ENCODE measurements around the gene ESYT3. TPM values are rescaled to one million over a fixed set of nuclear protein-coding genes. Genes with fewer than 3 reads are reported as not detected.
A peak's percentile ranks its signal among the peaks of the same experiment; 100 is the strongest.
"Not testable (repeated sequence)": the region's sequence is repeated elsewhere in the genome, so short reads cannot be mapped to it uniquely, and the experiment has no call there.

ESYT3 gene
- total RNA-seq, 6 experiments from 2014 or later = 0.05 to 0.09 TPM; not detected in 4

DNA sequence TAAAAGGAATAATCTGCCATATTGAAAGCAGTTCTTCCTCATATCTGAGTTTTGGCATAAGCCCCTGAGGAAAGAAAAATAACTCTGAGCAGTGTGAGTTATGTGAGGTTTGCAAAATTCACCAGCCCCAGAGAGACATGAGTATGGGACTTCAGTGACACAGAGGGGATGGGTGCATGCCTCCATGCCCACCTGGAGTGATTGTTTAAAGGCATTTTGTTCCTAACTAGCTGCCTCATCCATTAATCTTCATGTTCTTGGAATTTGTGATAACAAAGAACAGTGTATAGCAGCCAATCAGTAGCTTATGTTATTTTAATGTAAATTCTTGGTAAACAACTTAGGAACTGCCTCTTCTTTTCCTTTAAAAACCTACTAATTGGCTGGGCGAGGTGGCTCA is 11.1 kb upstream of the ESYT3 start:
- TF ChIP-seq, protein P1, sequence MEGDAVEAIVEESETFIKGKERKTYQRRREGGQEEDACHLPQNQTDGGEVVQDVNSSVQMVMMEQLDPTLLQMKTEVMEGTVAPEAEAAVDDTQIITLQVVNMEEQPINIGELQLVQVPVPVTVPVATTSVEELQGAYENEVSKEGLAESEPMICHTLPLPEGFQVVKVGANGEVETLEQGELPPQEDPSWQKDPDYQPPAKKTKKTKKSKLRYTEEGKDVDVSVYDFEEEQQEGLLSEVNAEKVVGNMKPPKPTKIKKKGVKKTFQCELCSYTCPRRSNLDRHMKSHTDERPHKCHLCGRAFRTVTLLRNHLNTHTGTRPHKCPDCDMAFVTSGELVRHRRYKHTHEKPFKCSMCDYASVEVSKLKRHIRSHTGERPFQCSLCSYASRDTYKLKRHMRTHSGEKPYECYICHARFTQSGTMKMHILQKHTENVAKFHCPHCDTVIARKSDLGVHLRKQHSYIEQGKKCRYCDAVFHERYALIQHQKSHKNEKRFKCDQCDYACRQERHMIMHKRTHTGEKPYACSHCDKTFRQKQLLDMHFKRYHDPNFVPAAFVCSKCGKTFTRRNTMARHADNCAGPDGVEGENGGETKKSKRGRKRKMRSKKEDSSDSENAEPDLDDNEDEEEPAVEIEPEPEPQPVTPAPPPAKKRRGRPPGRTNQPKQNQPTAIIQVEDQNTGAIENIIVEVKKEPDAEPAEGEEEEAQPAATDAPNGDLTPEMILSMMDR (IDR thresholded peaks at IDR 0.05) = no peak
- Mint-ChIP-seq H3K9me3 (no peaks in the 10 kb centered on the region), H3K36me3 (ENCODE audit: low read depth) (no peaks in the 10 kb centered on the region), H3K27ac (no peak overlapping the region), H3K4me3 (no peak overlapping the region), H3K27me3 (ENCODE audit: insufficient read depth) (peaks cover 6% of the 10 kb centered on the region), H3K4me1 (ENCODE audit: low read depth) (peaks cover 17% of the 10 kb centered on the region; the same call in 1 of the 2 replicates)
- DNase-seq = no peak

GRCh38 chr3:138424323-138424722 is 10.1 kb upstream of the ESYT3 start:
- no peaks in the 10 kb centered on the region for H3K36me3 Mint-ChIP-seq (ENCODE audit: low read depth)
- H3K27ac Mint-ChIP-seq = no peak overlapping the region
- peaks cover 6% of the 10 kb centered on the region for H3K27me3 Mint-ChIP-seq (ENCODE audit: insufficient read depth)
- peaks cover 17% of the 10 kb centered on the region; the same call in 1 of the 2 replicates for H3K4me1 Mint-ChIP-seq (ENCODE audit: low read depth)
- no peak for DNase-seq
- TF ChIP-seq, protein P1 (IDR thresholded peaks at IDR 0.05) = no peak
- H3K4me3 Mint-ChIP-seq = no peak overlapping the region
- H3K9me3 Mint-ChIP-seq = no peaks in the 10 kb centered on the region

DNA sequence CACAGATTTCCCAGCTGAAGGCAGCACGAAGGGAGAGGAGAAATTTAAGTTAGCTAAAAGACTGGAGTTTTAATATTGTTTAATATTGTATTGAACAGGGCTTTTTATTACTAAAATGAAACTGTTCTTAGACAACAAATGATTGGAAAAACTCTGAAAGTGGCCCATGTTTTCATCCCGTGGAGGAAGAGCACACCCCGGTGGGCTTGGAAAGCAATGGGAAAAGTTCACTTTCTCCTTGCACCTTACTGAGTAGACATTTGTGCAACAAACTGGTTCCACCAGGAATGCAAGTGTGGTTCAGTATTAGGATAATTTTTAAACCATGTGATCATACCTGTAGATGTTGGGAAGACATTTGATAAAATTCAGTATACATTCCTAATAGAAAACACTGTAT is 8.2 kb upstream of the ESYT3 start:
- peaks cover 14% of the 10 kb centered on the region for H3K27me3 Mint-ChIP-seq (ENCODE audit: insufficient read depth)
- H3K4me1 Mint-ChIP-seq (ENCODE audit: low read depth) = peaks cover 17% of the 10 kb centered on the region; the same call in 1 of the 2 replicates
- H3K4me3 Mint-ChIP-seq = no peak overlapping the region
- H3K9me3 Mint-ChIP-seq = no peaks in the 10 kb centered on the region
- H3K36me3 Mint-ChIP-seq (ENCODE audit: low read depth) = no peaks in the 10 kb centered on the region
- no peak for DNase-seq
- TF ChIP-seq, protein P1 (IDR thresholded peaks at IDR 0.05) = peak; percentile 67
- H3K27ac Mint-ChIP-seq = no peak overlapping the region

DNA sequence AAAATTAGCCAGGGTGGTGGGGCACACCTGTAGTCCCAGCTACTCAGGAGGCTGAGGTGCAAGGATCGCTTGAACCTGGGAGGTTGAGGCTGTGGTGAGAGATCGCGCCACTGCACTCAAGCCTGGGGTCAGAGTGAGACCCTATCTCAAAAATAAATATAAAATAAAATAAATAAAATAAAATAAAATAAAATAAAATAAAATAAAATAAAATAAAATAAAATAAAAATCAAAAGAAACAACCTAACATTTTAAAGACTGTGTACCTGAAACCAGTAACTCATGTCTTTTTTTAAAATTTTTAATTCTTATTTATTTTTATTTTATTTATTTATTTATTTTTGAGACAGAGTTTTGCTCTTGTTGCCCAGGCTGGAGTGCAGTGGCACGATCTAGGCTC is 7.7 kb upstream of the ESYT3 start:
- not testable (repeated sequence) for H3K4me3 Mint-ChIP-seq; H3K36me3 Mint-ChIP-seq (ENCODE audit: low read depth); H3K9me3 Mint-ChIP-seq; H3K27ac Mint-ChIP-seq; DNase-seq
- Mint-ChIP-seq H3K4me1 (ENCODE audit: low read depth) (peaks cover 12% of the 10 kb centered on the region; the same call in 1 of the 2 replicates), H3K27me3 (ENCODE audit: insufficient read depth) (peaks cover 14% of the 10 kb centered on the region)

- TF ChIP-seq, protein P1 (IDR thresholded peaks at IDR 0.05) = no peak
- no peak for DNase-seq
- no peak overlapping the region for H3K4me3 Mint-ChIP-seq
- H3K27me3 Mint-ChIP-seq (ENCODE audit: insufficient read depth) = peaks cover 36% of the 10 kb centered on the region
- H3K27ac Mint-ChIP-seq = no peak overlapping the region
- peaks cover 20% of the 10 kb centered on the region for H3K4me1 Mint-ChIP-seq (ENCODE audit: low read depth)
- peaks cover 8% of the 10 kb centered on the region; the same call in 1 of the 2 replicates for H3K36me3 Mint-ChIP-seq (ENCODE audit: low read depth)
- H3K9me3 Mint-ChIP-seq = no peaks in the 10 kb centered on the region; the same call in 1 of the 2 replicates
Observed at GRCh38 chr3:138429665-138430064, 4.8 kb upstream of the ESYT3 start.

DNA sequence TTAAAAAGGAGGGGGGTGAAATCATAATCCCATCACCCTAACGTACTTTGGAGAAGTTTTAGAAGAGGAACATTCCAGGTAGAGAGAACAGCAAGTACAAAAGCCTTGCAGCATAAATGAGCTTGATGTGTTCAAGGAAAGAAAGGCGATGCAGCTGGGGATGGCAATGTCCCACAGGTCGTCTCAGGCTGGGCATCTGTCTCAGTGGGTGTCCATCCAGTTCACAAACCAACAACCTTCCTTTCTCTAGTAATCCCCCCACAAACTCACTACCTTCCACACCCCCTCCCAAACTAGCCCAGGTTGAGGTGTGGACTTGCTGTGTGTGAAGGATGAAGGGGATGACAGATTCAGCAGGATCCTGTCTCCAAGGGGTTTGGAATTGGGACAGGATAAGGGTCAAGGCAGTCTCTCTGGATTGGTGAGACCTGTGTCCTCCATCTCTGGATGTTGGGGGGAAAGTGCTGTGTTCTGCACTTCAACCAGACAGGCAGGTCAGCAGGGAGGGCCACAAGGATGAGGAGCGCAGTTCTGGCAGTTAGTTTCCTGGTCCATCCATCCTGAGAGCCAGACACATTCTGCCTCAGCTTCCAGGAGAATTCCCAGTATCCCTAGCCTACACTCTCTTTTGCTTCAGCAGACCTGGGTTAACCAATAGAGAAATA is 1.7 kb upstream of the ESYT3 start:
- no peak overlapping the region for H3K4me3 Mint-ChIP-seq
- H3K4me1 Mint-ChIP-seq (ENCODE audit: low read depth) = peaks cover 10% of the 10 kb centered on the region; the same call in 1 of the 2 replicates
- H3K36me3 Mint-ChIP-seq (ENCODE audit: low read depth) = peaks cover 8% of the 10 kb centered on the region; the same call in 1 of the 2 replicates
- H3K27ac Mint-ChIP-seq = no peak overlapping the region
- no peak for DNase-seq
- H3K27me3 Mint-ChIP-seq (ENCODE audit: insufficient read depth) = peaks cover 53% of the 10 kb centered on the region
- no peaks in the 10 kb centered on the region; the same call in 1 of the 2 replicates for H3K9me3 Mint-ChIP-seq
- TF ChIP-seq, protein P1 (IDR thresholded peaks at IDR 0.05) = no peak

Data from HFFc6 (cell line).